GM15510 (cell line): ENCODE data around the gene MDFI.

Source experiments
- POLR2A ChIP-seq: IDR thresholded peaks from 3 replicates; pipeline ENCODE4 v1.6.1; 2011; ENCODE audit warnings: borderline replicate concordance; ENCODE audit not compliant: insufficient read length; ENCODE audit errors: extremely low read depth

Gene MDFI

DNA sequence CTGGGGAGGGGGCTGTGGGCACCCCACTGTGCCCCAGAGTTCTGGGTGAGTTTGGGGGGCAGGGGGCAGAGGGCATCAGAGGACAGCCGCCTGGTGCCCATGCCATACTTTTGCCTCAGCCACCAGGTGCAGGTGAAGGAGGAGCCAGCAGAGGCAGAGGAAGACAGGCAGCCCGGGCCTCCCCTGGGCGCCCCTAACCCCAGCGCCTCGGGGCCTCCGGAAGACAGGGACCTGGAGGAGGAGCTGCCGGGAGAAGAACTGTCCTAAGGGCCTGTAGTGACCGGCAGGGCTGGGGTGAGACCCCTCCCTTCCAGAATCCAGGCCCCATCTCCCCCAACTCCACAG is 39.6 kb upstream of the MDFI start:
- no peak for TF ChIP-seq POLR2A

DNA sequence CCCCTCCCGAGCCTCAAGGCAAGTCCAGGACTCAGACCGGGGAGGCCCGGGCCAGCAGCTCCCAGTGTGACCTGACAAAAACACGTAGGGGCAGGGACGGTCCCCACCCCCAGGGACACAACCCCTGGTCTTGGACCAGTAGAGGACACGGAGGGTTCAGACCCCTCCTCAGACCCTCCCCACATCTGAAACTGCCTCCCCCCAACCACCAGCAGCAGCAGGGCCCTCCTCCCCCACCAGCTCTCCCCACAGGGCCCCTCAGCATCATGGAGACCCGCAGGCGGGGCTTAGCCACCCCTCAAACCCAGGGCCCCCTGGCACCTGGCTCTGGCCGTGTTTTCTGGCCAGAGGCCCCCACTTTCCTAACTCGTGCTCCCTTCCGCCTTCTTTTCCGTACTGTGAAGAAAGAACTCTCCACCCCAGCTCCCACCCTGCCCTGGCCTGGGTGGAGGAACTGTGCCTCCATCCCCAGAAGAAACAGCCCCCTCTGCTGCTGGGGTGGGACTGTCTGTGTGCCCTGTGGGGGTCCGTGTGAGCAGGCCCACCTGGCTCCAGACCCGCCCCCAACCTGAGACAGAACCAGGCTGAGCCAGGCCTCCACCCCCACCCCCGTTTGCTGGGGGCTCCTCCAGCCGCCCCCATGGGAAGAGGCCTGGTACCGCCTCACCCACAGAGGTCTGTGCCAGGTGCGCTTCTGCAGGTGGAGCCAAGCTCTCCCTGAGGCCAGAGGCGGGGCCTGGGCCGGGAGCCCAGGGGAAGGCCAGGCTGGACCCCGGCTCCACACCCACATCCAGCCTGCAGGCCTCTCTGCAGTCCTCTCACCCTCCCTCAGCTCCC is 39.0 kb upstream of the MDFI start:
- no peak for TF ChIP-seq POLR2A

DNA sequence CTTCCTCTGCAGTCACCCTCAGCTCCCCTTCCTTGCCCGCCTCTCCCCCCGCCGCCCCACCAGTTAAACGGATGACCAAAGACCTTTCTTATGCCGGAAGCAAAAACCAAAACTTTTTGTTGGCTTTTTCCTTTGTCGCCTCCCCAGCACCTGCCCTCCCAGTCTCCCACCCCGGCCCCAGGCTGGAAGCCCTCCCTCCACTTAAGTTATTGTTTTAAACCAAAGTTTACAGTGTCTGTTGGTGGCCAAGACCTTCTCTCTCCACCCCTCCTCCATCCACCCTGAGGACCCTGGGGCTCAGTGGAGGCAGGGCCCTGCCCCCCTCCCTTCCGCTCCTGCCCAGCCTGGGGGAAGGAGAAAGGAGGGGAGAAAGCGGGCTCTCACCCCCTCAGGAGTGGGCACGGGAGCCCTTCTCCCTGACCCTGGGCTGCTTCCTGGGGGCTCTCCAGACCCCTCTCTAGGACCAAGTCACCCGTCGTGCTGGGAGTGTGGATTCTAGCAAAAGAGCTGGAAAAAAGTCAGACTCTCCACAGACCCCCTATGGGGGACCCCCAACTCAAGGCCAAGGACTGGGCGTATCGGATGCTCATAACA is 38.3 kb upstream of the MDFI start:
- TF ChIP-seq POLR2A = no peak

DNA sequence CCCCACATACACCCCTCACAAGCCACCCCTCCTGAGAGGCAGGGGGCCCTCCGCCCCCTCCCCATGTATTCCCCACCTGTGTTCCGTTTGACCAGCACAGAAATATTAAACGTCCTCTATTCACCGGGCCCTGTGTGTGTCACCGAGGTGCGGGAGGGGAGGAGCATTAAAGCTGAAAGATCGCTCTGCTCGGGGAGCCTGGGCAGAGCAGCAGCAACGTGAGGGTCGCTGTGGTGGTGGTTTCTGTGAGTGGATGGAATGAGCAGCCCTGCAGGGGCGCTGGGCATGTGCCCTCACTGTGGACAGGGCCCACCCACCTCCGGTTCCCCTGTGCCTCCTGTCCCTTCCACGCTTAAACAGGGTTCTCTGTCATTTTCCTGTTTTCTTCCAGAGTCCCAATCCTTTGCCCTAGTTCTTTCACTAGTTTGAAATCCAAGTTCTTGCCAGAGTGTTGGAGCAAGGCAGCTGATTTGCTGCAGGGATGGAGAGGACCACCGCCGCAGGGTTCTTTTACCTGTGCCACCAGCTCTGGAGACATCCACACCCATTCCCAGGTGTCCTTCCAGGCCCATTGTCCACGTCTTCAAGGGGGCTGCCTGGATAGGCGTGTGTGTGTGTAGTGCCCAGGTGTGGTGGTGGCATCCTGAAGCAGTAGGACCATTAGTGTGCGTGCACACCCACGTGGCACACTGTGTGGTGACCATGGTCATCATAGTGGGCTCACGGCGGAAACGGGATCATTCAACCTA is 37.6 kb upstream of the MDFI start:
- TF ChIP-seq POLR2A = no peak

DNA sequence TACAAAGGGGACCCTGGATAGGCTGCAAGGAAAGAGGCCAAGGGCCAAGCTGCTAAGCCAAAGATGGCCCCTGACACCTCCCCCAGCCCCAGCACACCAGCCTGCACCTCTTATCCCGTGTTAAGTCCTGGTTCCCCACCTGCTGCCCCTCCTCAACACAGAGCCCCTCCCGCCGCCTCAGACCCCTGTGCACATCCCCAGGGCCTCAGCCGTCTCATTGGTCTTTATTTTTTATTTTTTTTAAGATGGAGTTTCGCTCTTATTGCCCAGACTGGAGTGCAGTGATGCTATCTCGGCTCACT is 37.1 kb upstream of the MDFI start:
- TF ChIP-seq POLR2A = no peak

DNA sequence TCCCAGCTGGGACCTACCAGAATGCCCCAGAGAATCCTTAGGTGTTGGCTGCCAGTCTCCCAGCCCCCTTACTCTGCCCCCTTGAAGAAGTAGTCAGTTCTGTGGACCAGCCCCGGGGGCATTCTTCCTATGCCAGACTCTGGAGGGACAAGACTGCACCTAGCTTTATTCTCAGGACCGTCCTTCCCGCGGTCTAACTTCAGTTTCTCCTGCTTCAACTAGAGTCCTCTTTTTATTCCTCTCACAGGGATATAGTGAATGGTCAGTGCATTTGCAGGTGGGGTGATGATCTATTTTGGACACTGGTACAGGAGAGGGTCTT is 35.9 kb upstream of the MDFI start:
- TF ChIP-seq POLR2A = no peak

DNA sequence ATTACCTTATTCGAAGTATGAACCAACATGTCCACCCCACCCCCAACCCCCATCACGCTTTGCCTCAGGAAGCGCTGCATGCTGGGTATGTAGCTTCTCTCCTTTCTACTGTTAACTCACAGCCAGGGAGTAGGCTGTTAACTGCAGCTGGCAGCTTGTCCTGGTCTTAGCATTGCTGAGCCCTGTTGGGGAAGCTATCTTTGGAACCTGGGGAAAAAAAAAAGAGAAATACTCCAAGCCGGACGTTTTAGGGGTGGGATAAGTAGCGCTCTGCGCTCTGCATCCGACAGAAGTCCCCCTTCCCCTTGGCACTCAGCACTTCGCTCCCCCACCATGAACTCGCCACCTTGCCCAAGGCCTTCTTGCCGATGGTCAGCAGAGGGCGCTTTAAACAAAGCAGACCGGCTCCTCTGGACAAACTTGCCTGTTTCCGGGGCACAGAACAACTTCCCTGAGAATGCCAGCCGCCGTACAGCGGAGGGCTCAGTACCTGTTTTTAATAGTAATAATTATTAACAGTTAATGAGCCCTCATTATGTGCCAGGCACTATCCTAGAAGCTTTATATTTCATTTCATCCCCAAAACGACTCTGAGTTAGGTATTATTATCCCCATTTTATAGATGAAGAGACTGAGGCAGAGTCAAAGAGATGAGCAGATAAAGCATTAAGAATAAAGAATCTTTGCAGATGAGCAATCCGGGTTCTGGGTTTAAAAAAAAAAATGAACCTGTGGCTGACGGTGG is 35.2 kb upstream of the MDFI start:
- TF ChIP-seq POLR2A = no peak

DNA sequence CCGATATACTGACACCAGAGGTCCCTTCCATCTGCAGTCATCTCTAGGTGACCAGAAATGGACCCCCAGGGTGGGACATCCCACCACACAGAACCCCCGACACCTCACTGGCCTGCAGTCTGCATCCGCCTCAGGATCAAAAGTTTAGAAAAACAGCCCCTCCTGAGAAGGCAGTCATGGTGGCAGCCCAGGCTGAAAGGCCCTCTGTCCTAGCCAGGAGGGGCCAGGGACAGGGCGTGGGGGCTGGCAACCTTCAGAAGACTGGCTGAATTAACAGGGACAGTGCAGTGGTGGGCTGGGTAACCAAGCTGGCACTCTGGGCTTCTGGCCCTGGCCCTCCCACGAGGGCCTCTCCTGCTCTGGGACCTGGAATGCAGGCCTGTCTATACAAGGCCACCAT is 34.3 kb upstream of the MDFI start:
- no peak for TF ChIP-seq POLR2A

DNA sequence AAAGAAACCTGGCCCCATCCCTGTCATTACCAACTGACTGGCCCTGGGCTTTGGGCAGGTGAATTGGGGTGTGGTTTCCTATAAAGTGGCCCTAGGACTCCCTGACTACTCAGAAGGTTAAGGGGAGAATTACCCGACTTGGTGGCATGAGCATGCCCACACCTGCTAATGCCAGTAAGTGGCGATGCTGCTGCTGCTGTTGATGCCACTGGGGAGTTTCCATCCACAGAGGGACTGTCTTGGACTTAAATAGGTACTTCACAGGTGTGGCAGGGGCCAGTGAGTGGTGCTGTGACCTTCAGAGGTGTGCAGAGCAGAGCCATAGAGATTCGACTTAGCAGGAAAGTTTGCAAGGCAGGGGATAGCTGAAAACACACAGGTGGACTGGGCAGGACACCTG is 32.6 kb upstream of the MDFI start:
- no peak for TF ChIP-seq POLR2A

DNA sequence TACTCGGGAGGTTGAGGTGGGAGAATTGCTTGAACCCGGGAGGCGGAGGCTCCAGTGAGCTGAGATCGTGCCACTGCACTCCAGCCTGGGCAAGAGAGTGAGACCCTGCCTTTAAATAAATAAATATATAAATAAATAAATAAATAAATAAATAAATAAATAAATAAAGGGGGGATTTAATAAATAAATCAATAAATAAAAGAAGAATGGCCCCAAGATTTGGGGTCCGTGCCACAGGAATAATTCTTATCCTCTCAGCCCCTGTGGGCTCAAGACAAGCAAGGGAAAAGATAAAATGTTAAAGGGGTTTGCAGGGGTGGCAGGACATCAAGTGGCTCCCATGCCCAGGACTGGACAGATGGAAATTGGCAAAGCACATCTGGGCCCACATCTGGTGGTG is 31.2 kb upstream of the MDFI start:
- no peak for TF ChIP-seq POLR2A

DNA sequence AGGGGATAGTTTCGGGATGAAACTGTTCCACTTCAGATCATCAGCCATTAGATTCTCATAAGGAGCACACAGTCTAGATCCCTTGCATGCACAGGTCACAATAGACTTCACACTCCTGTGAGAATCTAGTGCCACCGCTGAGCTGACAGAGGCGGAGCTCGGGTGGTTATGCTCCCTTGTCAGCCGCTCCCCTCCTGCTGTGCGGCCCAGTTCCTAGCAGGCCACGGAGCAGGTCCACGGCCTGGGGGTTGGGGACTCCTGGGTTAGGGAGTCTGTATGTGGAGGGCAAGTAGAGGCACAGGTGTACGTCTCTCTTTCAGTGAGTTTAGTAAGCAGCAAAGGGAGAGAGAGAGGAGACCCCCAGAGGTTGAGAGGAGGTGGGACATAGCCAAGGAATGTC is 30.5 kb upstream of the MDFI start:
- no peak for TF ChIP-seq POLR2A

DNA sequence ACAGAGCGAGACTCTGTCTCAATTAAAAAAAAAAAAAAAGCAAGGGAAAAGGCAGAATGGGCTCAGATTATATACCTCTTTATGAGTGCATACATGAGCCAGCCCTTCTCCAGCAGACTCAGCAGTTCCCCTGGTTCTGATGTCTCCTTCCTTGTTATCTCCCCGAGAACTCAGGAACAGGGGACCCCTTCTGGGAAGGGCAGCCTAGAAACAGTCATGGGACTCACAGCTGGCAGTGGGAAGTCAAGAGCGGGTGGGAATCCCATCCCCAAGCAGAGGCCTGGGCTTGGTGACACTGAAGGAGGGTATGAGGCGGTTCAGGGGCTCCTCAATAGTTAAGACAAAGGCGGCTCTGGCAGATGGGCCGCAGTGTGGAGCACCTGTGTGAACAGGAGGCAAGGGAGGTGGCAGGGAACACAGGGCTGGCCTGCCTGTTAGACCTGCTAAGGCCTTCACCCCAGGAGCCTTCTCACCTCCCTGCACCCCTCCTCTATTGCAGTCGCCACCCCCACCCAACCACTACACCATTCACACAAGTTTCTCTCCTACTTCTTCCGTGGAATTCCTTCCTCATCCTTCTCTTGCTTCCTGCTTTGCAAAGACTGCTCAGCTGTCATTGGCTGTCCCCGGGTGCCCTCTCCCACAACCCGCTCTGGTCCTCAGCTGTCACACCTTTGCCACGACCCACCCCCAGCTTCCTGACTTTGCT is 29.7 kb upstream of the MDFI start:
- no peak for TF ChIP-seq POLR2A

DNA sequence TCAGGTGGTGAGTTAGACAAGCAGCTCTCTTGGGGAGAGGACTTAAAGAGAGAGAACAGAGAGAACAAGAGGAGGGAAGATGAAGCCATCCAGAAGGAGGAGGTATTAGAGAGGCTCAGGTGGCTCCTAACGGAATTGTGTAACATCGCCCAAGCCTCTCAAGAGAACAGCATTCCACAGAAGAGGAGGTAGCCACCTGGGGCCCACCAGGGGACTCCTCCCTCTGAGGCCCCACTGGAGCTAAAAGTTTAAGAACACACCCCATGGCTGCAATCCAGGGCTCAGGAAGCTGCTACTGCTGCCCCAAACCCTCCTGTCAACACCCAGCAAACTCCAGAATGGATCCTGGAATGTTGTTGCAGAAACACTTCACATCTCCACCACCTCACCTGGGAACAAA is 23.6 kb upstream of the MDFI start:
- no peak for TF ChIP-seq POLR2A

DNA sequence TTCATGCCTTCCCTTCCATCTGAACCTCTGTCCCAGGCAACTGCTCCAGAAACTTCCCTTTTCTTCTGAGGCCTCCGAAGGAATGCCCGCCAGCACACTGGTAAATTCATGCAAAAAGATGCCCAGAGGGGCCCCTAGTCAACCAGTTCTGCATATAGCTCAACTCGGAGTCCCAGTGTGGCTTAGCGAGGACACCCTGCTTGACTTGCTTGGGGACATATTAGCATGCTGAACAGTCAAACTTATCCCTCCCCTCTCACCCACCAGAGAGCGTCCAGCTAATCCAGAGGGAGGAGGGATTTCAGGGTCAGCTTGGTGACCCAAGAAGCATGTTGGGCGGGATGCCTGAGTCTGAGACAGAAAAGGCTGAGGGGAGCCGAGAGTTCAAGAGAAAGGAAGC is 23.0 kb upstream of the MDFI start:
- no peak for TF ChIP-seq POLR2A

DNA sequence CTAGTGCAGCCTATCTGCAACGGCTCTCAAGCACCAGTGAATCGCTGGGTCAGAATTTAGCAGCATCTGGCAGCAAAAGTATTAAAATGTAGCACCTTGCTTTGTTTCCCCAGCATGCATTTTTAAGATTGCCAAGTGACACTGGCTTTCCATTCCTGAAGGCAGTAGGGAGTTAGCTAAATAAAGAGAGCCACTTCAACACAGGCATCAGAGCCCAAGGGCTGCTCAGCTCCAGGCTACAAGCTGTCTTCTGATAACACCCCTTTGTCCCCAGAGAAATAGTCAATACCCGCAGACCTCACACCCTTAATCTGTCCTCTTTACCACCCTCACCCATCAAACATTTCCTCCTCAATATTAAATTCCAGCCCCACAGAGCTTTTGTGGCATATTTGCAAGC is 19.7 kb upstream of the MDFI start:
- no peak for TF ChIP-seq POLR2A

DNA sequence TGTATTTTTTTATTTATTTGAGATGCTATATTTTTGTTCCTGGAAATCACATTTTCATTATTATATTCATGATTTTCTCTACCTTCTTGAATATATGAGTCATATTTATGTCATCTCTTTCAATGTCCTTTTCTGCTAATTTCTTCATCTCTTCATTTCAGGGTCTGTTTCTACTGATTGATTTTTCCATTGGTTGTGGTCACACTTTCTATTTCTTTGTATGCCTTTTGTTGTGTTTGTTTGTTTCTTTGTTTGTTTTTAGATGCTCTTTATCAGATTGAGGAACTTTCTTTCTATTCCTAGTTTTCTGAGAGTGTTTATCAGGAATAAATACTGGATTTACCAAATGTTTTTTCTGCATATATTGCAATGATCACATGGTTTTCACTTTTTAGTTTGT is 16.9 kb upstream of the MDFI start:
- no peak for TF ChIP-seq POLR2A

DNA sequence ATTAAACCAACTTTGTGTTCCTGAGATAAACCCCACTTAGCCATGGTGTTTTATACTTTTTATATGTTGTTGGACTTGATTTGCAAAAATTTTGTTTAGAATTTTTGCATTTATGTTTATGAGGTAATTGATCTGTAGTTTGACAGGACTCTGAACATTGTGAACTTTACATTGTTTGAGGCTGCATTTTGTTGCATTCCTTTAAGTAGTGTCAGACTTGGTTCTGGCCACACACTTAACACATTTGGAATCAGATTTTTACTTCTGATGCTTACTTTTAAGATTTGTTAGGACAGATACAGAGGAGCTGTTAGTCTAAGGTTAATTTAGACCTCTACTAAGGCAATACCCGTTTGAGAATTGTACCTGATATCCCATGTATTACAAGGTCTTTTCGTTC is 16.5 kb upstream of the MDFI start:
- no peak for TF ChIP-seq POLR2A
